GM18870 (cell line): ENCODE data around the gene COL18A1.

Experiments
- ATAC-seq: cut with Tn5 transposase; IDR thresholded peaks from one replicate; pipeline ENCODE4 v1.9.1; 2021; ENCODE audit warnings: moderate library complexity; ENCODE audit not compliant: unreplicated experiment

The COL18A1 gene

DNA sequence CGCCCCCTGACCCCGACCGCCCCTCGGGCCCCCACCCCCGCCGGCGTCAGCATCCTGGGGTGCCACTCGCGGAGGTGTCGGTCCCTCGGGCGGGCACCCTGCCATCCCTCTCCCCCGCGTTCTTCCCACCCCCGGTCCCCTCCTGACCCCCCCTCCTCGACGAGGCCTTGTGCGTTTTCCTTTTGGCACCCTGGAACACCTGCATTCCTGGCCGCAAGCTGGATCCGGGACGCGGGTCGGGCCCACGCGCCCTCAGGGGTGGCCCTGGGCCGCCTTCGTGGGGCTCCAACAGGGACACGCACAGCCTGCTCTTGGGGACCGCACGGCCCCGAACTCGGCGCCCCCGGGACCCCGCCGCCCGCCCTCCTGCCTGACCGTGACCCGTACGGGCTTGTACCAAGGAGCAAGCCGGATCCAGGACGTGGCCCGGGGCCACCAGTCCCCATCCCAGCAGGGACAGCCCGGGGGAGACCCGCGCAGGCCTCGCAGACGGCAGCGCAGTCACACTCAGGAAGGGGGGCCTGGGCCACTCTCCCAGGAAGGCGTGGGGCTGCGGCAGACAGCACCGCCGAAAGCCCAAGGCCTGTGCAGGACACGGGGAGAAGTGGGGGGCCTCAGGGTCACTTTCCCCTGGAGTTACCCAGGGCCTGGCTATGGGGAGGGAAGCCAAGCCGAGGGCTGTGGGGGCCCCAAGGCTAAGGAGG lies 137.9 kb downstream of the COL18A1 start:
- no peak for ATAC-seq

DNA sequence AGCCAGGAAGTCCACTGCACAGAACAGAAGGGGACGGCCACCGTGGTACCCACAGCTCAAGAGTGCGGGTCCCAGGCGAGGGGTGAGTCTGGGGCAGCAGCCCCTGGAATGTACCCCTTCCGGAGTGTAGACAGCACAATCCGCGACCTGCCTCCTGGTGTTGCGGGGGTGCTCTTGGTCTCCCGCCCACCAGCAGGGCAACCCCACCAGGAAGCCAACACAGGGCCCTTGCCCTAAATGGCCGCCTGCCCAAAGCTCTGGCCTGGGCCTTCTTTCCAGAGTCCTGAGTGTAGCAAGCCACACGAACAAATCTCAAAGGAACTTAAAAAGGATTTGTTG lies 138.4 kb downstream of the COL18A1 start:
- no peak for ATAC-seq

DNA sequence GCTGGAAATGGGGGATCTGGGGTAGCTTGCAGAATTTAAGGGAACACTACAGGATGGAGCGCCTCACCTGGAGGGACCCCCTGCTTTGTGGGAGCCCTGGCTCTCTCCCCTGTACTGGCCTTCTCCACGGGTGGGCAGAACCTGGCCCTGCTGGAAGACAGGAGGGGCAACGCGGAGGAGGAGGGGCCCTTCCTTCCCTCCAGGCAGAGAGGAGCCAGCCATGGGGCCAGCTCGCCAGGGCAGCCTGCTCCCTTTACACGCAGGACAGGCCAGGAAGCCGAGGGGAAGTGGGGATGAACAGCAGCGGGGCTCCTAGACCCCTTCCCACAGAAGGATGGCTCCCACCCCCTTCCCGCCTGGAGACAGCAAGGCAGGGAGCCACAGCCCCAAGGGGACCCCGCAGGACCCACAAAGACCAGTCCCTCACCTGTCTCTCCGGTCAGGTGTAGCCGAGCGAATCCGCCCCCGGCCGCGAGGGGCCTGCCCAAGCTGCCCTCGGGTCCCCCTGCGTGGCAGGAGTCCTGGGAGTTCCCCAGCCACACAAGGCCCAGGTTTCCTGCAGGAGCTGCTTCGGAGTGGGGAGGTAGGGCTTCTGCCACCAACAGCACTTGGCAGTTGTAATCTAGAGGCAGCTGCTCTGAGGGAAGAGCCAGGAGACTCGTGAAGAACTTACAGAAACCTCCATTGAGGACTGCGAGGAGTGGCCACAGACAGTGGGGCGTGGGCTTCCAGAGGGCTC lies 138.9 kb downstream of the COL18A1 start:
- no peak for ATAC-seq

DNA sequence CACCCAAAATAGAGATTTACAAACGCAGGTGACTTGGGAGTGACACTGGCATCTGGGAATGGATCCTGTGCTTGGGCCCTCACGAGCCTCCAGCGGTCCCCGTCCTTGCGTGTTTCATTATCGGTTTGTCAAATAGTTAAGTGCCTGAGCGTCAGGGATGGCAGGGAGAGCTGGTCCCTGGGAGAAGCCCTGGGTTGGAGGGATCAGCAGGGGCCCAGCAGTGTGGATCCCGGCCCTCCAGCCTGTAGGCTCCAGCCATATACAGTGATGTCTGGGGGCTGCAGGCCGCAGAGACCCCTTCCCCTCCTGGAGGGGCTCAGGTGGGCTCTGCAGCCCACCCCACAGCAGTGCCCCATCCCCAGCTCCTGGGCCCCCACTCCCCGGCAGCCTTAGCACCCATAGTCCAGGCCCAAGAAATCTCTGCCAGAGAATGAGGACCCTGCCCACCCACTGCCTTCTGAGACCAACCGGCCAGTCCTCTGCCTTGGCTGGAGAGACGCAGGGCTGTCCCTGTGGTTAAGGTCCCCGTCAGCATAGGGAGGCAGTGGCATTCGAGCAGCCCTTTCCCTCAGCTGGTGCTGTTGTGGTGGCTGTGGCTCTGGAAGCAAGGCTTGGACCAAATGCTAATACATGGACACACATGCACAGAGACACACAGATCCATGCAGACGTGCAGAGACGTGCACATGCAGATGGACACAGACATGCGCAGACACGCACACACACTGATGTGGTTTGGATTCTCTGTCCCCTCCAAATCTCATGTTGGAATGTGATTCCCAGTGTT lies 139.7 kb downstream of the COL18A1 start:
- ATAC-seq, result no peak

DNA sequence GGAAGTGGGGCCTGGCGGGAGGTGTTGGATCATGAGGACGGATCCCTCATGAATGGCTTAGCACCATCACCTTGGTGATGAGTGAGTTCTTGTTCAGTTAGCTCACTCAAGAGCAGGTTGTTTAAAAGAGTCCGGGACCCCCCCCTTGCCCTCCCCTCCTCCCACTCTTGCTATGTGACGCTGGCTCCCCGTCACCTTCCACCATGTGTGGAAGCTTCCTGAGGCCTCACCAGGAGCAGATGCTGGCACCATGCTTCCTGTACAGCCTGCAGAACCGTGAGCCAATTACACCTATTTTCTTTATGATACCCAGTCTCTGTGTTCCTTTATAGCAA lies 140.2 kb downstream of the COL18A1 start:
- ATAC-seq, result no peak

DNA sequence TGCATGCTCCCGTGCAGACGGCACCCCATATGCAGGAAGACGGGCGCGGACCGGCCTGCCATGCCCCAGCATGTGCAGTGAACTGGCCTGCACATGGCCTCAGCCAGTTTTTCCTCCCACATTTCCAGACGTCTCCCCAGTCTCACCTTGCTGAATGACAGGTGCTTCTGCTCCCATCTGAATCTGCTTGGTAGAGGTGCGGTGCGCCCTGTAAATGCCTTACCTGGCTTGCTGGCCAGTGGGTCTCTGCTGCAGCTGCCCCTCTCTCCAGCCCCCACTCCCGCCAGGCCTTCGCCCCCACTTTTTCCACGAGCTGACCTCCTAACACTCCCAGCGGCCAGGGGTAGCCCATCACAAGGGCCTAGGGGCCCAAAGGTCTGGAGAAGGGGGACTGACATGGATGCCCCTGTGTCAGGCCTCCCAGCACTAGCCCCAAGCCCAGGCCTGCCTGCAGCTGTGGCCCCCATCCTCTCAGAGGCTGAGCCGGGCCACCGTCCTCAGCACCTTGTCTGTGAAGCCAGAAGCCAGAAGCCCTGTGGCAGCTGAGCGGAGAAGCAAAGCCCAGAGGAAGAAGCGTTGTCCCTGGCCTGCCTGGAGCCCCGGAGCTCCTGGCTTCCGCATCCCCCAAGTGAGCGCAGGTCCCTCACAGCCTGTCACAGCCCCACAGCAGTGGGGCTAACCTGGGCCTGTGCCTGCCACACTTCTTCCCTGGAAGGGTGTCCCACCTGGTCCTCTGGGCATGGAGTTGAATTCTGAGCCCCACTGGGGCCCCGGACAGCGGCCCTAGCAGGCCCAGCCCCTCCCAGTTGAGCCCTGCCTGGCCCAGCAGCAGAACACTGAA lies 140.9 kb downstream of the COL18A1 start:
- ATAC-seq, result no peak

DNA sequence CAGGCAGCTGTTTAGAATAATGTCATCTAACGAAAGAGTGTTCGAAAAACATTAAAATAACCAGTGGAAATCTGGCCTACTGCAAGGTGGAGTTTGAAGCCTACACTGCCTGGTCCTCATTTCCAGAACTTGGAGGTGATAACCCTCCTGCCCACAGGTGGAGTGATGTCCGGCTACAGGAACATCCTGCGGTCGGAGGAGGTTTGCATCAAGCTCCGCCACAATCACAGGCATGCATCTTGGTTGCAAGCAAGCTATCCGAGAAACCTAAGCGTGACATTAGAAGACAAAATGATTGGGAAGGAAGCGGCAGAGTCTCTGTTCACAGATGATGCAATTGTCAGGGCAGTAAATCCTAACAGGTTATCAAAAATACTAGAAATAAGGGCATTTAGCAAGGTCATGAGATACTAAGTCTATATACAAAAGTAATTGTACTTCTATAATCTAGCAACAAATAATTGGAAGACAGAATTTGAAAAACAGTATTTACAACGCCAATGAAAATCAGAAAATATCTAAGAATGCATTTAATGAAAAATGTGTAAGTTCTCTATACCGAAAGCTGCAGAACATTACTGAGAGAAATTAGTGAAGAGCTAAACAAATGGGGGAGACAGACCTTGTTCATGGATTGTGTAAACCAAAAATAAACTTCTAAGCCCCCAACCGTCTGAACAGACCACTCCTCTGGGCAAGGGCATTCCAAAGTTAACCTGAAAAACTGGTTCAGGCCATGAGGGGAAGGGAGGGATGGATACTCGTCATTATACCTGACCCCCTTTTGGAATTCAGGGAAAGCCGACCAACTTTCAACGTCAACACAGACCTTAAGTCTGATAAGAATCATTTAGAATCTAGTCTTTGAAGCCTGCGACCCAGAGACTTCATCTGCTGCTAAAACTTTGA lies 141.9 kb downstream of the COL18A1 start:
- no peak for ATAC-seq

DNA sequence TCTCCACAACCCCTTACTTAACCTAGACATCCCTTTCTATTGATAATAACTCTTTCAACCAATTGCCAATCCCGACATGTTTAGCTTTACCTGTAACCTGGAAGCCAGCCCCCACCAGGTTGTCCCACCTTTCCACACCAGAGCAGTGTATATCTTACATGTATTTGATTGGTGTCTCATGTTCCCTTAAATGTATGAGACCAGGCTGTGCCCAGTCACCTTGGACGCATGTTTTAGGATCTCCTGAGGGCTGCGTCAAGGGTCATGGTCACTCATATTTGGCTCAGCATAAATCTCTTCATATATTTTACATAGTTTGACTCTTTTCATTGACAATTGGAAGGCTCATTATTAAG lies 142.6 kb downstream of the COL18A1 start:
- no peak for ATAC-seq

DNA sequence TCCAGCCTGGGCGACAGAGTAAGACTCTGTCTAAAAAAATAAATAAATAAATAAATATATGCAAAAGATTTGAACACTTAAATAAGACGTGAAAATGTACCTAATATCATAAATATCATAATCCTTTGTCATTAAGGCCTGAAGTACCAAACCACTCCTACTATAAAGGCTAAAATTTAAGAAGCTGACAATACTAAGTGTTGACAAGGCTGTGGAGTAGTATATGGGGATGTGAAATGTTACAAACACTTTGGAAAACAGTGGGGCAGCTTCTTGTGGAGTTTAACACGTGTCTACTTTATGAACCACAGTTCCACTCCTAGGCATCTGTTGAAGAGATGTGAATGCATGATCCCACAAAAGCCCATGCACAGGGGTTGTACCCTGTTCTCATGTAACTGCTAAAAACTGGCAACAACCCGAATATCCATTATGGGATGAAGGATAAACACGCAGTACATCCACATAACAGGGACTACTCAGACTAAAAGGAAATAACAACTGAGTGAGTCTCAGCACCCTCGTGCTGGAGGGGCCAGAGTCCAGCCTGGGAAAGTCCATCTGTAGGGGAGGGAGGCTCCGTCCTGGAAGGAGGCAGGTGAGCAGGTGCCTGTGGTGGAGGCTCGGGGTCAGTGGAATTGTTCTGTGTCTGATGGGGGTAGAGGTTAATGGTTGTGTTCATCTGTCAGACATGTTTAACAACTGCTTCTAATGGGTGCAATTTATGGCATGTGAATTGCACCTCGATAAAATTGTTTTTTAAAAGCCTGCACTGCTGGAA lies 143.9 kb downstream of the COL18A1 start:
- ATAC-seq, result no peak

DNA sequence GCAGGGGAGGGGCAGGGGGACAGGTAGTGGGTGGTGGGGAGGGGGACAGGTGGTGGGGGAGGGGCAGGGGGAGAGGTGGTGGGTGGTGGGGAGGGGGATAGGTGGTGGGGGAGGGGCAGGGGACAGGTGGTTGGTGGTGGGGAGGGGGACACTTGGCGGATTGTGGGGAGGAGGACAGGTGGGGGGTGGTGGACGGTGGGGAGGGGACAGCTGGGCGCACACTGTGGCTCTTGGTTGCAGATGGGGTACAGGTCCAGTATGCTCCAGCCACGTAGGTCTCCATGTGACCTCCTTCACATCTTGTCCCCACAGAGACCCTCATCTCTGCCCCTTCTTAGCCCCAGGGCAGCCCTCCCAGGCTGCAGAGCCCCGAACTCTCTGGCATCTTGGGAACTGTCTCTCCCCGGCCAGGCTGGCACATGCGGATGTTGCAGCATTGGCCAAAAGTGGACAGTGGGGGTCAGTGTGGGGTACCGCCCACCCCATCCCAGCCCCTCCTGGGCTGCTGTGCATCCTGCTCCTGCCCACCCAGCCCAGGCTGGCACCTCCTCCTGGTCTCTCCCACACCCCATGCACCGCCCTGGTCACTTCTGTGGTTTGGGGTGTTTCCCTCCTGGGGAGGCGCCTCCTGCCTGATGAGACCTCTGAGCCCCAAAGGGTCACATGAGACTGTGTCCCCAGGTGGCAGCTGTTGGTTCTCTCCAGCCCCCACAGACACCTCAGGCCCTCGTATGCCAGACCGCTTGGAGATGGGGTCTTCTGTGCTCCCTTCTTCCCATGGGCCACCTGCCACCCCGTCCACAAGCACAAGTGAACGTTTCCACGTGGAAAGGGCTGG lies 144.9 kb downstream of the COL18A1 start:
- no peak for ATAC-seq

DNA sequence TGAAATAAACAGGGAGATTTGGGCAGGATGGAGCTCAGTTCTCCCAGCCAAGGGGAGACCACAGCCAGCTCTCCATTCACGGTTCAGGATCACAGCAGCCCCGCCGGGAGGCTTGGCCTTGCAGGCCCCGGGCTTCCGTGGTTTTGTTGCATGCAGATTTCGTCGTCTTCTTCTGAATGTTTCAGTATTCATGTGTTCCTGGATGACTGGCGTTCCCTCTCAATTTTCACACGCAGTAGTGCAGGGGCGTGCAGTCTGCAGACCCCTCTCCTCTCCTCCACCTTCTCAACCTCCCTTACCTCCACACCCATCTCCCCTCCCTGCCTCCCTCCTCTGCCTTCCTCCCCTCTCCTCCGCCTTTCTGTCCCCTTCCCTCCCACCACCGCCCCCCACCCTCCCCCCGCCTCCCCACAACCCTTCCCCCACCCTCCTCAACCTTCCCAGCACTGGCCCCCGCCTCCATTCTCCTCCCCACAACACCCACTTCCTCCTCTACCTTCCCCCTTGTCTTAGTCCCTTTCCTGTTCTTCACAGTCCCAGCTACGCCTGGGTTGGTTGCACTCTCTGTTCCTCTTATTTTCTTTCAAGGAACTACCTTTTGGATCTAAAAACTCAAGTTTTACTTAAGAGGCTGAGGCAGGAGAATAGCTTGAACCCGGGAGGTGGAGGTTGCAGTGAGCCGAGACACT lies 145.7 kb downstream of the COL18A1 start:
- no peak for ATAC-seq

DNA sequence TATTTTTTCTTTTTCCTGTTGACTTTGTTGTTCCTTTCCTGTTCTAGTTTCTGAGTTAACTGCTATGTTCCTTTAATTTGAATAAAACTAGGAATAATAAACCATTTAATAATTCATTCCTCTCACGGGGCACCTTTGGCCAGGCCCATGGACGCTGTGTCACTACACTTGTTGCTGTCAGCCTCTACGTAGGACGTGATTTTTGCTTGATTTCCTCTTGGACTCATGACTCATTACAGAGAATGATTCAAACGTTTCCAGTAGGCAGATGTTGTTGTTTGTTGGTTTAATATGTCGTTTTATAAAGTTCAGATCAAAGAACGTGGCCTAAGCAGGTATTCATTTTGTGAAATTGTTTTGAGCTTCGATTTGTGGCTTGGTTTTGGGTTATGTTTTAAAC lies 146.4 kb downstream of the COL18A1 start:
- no peak for ATAC-seq

DNA sequence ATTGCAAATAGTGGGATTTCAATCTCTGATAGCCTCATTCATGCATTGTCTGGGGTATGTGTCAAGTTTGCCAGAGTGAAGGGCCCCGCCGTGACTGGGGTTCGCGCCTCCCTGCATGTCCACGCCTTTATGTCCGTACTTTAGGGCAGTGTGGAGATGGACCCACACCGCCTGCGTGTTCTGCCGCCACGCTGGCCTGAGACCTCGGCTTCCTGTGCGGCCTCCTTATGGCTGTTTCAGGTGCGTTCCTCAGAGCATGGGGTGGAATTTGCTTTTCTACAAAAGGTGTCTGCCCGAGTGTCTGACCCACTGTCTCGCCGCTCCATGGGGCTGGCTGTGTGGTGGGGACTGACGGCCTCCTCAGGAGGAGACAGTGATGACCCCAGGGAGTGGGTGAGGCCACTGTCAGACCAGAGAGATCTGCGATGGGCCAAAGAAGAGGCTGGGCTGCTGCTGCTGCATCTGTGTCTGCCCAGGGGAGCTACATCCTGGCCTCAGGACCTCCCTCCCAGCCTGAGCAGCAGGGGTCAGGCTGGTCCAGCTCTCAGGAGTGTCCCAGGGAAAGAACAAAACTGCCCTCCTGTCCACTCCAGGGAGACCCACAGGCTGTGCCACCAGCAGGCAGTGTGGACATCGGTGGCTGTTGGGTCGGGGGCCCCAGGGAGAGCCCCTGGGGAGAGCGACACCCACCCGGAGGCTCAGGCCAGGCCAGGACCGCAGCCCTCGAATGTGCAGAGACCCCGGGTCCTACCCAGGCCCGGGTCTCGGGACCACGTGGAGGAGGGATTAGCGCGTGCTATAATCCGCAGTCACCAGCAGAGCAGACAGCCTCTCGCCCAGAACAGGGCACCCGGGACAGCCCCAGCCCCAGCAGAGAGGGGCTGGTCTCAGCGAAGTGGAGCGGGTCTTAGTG lies 147.1 kb downstream of the COL18A1 start:
- no peak for ATAC-seq

DNA sequence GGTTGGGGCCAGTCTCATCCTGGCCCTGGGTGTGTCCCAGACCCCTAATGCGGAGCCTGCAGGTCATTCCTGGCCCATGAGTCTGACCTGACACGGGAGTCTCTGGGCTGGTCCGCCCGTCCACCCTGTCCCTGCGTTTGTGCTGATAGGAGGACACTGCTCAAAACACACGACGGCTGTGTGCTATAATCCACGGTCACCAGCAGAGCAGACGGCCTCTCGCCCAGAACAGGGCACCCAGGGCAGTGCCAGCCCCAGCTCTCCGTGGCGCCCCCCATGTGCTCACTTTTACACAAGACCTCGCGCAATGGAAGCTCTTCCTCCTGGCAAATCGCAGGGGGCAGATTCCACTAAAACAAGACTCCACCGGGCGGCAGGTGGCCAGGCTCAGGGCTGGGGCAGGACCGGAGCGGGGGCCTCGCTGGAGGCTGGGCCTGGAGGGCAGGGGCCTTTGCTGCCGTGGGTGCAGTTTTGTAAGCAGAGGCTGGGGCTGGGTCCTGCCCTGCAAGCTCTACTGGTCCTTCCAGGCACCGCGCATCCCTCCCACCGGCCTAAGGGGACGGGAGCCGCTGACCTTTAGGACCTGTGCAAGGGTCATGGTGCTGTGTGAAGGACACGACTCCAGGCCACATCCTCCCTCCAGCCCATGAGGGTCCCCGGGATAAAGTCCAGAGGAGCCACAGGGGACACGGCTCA lies 147.9 kb downstream of the COL18A1 start:
- ATAC-seq, result no peak

DNA sequence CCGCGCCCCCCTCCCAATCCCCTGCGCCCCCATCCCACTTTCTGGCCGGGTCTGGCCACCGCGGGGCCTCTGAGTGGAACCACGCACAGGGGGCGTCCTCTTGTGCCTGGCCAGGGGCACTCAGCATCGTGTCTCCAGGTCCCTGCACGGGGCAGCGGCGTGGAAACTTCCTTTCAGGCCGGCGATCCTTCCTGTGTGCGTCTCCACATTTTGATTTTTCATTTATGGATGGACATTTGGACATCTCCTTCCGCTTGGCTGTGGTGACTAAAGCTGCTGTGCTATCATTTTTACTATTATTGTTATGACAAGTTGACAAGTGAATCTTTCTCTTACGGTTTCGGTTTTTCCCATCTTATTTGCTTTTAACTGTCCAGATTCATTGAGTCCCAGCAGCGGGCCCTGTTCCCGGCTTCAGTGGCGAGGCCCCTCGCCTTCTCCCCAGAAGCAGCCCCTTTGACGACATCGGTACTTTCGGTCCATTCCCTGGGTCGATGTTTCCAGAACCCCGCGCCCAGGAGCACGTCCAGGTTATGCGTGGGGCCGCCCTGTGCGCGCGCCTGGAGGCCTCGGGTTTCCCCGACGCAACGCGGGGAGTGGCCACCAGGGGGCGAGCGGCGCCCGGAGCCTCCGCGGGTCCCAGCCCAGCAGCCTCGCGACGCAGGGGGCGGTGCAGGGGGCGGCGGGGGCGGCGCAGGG lies 149.7 kb downstream of the COL18A1 start:
- ATAC-seq, result no peak

DNA sequence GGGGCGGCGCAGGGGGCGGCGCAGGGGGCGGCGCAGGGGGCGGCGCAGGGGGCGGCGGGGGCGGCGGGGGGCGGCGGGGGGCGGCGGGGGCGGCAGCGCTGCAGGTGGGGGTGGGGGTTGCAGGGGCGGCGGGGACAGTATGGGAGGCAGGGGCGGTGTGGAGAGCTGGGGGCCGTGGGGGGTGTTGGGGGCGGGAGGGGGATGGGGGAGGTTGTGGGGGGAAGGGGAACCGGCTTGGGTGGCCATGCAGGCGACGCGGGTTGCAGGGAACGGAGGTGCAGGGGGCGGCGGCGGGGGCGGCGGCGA lies 150.2 kb downstream of the COL18A1 start:
- no peak for ATAC-seq
